ENCODE measurements around the gene CNTN4. TPM values are rescaled to one million over a fixed set of nuclear protein-coding genes. Genes with fewer than 3 reads are reported as not detected.

The CNTN4 gene
- total RNA-seq, 6 experiments from 2014 or later = not detected

GRCh38 chr3:3005146-3005744 lies 906.6 kb downstream of the CNTN4 start:
- Mint-ChIP-seq H3K36me3 (ENCODE audit: low read depth) (no peaks in the 10 kb centered on the region; the same call in 1 of the 2 replicates), H3K4me3 (no peak overlapping the region), H3K27me3 (ENCODE audit: insufficient read depth) (no peaks in the 10 kb centered on the region; the same call in 1 of the 2 replicates), H3K9me3 (peaks cover 31% of the 10 kb centered on the region), H3K27ac (no peak overlapping the region), H3K4me1 (ENCODE audit: low read depth) (no peaks in the 10 kb centered on the region)
- TF ChIP-seq CTCF (IDR thresholded peaks at IDR 0.05) = no peak
- no peak for DNase-seq

- no peak for DNase-seq
- no peaks in the 10 kb centered on the region; the same call in 1 of the 2 replicates for H3K36me3 Mint-ChIP-seq (ENCODE audit: low read depth)
- no peak overlapping the region for H3K27ac Mint-ChIP-seq
- H3K4me3 Mint-ChIP-seq = no peak overlapping the region
- no peaks in the 10 kb centered on the region; the same call in 1 of the 2 replicates for H3K27me3 Mint-ChIP-seq (ENCODE audit: insufficient read depth)
- peaks cover 34% of the 10 kb centered on the region for H3K9me3 Mint-ChIP-seq
- H3K4me1 Mint-ChIP-seq (ENCODE audit: low read depth) = no peaks in the 10 kb centered on the region
- TF ChIP-seq CTCF (IDR thresholded peaks at IDR 0.05) = no peak
Measured at GRCh38 chr3:3013317-3014052, 914.8 kb downstream of the CNTN4 start.

- H3K4me3 Mint-ChIP-seq = no peak overlapping the region
- H3K27ac Mint-ChIP-seq = no peak overlapping the region
- no peaks in the 10 kb centered on the region for H3K27me3 Mint-ChIP-seq (ENCODE audit: insufficient read depth)
- no peaks in the 10 kb centered on the region for H3K4me1 Mint-ChIP-seq (ENCODE audit: low read depth)
- TF ChIP-seq CTCF (IDR thresholded peaks at IDR 0.05) = no peak; the same call in 1 of the 2 replicates
- H3K36me3 Mint-ChIP-seq (ENCODE audit: low read depth) = no peaks in the 10 kb centered on the region; the same call in 1 of the 2 replicates
- H3K9me3 Mint-ChIP-seq = peaks cover 37% of the 10 kb centered on the region
- no peak for DNase-seq
Measured at GRCh38 chr3:3015185-3016089, 916.8 kb downstream of the CNTN4 start.

GRCh38 chr3:3016226-3016625 lies 917.6 kb downstream of the CNTN4 start:
- TF ChIP-seq CTCF (IDR thresholded peaks at IDR 0.05) = no peak

GRCh38 chr3:3020209-3020608 lies 921.5 kb downstream of the CNTN4 start:
- Mint-ChIP-seq H3K36me3 (ENCODE audit: low read depth) (no peaks in the 10 kb centered on the region), H3K4me3 (no peak overlapping the region), H3K27ac (no peak overlapping the region), H3K9me3 (peaks cover 28% of the 10 kb centered on the region), H3K4me1 (ENCODE audit: low read depth) (no peaks in the 10 kb centered on the region), H3K27me3 (ENCODE audit: insufficient read depth) (no peaks in the 10 kb centered on the region)
- no peak for TF ChIP-seq CTCF (IDR thresholded peaks at IDR 0.05)
- no peak for DNase-seq

More at GRCh38 chr3:3016226-3016625, 917.6 kb downstream of the CNTN4 start:
- H3K27ac Mint-ChIP-seq = no peak overlapping the region
- no peaks in the 10 kb centered on the region; the same call in 1 of the 2 replicates for H3K36me3 Mint-ChIP-seq (ENCODE audit: low read depth)
- H3K27me3 Mint-ChIP-seq (ENCODE audit: insufficient read depth) = no peaks in the 10 kb centered on the region
- H3K9me3 Mint-ChIP-seq = peaks cover 37% of the 10 kb centered on the region
- no peak overlapping the region for H3K4me3 Mint-ChIP-seq
- no peak for DNase-seq
- no peaks in the 10 kb centered on the region for H3K4me1 Mint-ChIP-seq (ENCODE audit: low read depth)
